NCI-H446 (cell line): Measurements from ENCODE around the gene PIEZO1.

Experiments
- DNase-seq, 2 experiments: peaks; one replicate each; lab custom pipeline; 2025; lab: John Stamatoyannopoulos, UW

PIEZO1 gene

DNA sequence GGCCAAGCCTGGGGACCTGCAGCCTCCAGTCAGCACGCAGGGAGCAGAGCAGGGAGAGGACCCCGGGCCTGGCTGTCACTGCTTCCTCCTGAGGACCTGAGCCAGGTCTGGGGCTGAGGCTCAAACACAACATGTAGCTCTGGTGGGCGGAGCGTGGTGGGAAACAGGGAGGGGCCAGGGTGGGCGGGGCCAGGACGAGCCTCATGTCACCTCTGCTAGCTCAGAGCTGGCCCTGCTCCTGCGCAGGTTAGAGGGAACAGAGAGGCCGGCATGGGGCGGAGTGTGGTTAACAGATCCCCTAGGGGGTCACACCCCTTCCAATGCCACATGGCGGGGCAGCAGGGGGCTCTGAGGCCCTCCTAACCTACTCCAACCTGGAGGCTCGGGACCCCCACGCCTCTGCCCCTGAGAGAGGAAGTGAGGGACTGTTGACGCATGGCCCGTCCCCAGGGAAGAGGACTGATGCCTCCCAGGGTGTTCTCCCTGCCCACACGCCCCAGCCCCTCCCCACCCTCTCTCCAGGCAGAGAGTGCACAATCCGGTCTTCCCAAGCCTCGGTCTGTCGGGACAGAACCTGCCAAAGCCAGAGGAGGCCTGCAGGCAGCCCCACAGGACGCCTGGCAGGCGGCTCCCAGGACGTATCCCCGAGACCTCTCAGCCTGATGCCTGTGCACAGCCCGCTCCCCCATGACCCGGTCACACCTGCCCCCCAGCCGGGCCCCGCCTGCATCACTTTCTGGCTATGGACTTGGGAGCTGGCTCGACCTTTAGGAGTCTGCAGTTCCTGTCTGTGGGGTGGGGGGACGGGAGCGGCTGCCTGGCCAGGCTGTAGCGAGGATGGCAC lies 15.2 kb downstream of the PIEZO1 start:
- peak in 1 of 2 experiments; percentile 39 for DNase-seq

DNA sequence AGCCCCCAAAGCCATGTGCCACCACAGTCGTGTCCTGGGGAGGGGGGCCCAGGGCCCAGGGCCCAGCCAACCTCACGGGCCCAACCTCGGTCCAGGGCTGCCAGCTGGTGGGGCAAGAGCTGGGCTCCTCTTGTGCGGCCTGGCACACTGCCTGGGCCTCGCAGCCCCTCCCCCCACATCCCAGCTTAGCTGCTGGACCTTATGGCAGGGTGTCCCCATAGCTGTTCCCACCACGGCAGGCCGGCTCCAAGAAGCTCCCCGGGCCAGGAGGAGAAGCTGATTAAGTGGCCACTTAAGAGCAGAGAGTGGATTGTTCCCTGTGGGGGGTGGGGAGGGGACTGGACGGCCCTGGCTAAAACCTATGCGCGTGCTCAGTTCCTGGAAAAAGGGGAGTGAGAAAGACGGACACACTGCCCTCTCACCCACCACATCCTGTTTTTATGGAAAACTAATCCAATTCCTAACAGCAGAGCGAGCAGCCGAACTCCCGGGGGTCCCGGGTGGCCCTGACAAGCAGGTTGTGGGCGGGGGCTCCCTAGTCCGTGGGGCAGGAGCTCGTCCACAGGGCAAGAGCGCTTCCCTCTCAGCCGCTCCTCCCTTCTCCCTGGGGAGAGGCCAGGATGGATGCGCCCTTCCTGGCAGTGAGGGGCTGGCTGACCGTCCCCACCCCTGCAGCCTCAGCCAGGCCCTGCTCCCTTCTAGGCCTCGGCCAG lies 16.8 kb downstream of the PIEZO1 start:
- DNase-seq = peak in 1 of 2 experiments; percentile 64

GRCh38 chr16:88767546-88768070 lies 17.4 kb downstream of the PIEZO1 start:
- no peak for DNase-seq

DNA sequence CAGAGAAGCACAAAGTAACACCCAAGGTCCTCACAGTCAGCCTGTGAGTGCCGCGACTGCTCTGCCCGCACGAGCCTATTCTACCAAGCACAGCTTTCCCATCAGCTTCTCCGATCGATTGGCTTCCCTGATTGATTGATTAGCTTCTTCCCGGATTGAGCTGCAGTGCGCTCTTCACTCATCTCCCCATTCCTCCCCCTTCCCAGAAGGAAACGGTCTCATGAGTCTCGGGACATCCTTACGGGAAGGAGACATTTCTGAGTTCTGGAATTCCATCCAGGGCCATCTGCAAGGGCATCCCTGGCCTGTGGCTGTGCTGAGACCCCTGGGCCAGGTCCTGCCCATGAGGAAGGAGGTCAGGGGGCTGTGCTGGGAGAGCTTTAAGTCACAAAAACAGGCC lies 18.0 kb downstream of the PIEZO1 start:
- DNase-seq = no peak

GRCh38 chr16:88764913-88765349 lies 20.1 kb downstream of the PIEZO1 start:
- DNase-seq = no peak

- no peak for DNase-seq
Measured at GRCh38 chr16:88764080-88764479, 20.9 kb downstream of the PIEZO1 start.

GRCh38 chr16:88763502-88764053 lies 21.4 kb downstream of the PIEZO1 start:
- no peak for DNase-seq

DNA sequence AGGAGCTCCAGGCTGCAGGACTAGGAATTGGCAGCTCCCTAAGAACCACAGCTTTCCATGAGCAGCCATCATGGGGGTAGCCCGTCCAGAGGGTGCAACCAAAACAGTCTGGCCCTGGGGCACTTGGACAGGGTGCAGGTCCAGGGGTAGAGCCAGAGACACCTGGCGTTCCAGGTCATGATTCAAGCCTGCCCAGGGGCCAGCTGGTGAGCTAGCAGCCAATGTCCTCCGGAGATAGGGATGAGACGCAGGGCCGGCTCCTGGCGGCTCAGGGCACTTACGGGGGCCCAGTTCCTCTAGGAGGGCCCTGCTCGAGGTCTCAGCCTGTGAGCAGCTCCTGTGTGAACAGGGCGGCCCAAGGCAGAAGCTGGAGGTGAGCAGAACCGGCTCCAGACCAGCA lies 22.1 kb downstream of the PIEZO1 start:
- no peak for DNase-seq

- no peak for DNase-seq
Measured at GRCh38 chr16:88762258-88762870, 22.7 kb downstream of the PIEZO1 start.

DNA sequence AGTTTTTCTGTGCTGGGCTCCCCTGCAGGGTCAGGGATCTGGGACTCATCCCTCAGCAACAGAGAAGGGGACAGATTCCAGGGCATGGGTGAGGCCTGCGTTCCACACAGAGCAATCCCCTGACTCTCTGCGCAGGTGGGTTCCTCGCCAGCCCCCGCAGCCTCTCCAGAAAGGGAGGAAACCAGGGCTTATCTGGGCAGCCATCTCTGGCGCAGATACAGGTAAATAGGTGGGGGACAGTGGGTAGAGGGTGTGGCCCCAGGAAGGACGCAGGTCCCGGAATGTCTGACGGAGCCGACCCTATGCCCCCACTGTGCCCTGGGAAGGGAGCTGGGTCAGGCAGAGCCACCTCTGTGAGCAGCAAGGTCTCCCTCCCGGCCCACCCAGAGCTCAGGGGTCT lies 23.2 kb downstream of the PIEZO1 start:
- no peak for DNase-seq

DNA sequence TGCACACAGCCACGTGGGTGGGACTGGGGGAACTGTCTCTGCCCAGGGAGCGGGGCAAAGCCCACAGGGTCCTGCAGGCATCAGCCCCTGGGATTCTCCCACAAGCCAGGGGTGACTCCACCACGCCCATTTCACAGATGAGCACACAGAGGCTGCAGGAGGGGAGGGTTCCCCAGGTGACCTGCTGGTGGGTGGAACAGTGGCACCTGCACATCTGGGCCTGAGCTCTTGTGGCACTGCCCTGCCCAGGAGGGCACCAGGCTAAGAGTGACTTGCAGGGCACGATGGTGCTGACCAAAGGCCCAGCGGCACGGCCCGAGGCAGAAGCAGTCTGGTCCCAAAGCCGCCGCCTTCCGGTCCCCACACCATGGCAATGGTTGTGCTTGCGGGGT lies 23.9 kb downstream of the PIEZO1 start:
- no peak for DNase-seq

GRCh38 chr16:88760424-88761142 lies 24.4 kb downstream of the PIEZO1 start:
- no peak for DNase-seq

DNA sequence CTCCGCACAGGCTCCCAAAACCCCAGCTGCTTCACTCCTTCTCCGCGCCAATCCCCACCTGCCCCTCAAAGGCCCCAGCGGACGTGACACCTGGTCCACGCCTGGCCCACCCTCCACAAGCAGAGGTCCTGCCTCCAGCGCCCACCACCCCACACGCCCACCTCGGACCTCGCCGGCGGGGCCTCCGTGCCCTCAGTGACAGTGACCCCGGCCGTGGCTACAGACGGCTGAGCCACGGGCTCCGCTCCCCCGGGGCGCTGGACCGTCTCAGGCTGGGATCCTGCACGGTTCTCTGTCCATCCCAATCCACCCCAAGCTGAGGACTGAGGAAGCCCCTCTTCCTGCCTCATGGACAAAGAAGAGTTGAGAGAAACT lies 25.1 kb downstream of the PIEZO1 start:
- no peak for DNase-seq

DNA sequence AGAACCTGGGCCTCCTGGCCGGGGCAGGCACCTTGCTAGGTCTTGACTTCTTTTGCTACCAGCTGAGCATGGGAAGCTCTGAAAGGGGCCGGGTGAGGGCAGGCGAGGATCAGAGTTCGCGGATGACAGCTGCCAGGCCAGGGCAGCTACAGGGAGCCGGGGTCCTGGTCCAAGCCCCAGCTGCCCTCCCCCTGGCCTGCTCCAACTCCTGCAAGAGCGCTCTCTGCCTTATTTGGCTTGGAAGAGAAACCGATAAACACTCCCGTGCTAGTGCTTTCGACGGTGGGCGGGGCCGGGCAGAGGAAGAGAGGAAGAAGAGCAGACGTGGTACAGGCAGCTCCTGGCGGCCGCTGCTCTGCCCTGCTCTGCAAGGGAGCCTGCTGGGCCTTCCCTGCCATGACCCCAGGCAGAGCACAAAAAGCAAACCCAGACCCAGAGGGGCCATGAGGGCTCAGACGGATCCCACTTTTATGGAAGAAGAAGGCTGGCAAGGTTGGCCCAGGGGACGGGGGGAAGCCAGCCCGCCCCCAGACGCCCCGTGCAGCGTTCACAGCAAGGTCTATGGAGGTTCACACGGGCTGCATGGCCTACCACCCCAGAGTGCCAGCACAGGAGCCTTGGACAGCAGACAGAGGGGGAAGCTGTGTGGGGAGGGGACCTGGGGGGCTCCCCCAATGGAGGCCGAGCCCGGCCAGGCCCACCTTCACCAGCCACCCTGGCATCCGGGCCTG lies 25.6 kb downstream of the PIEZO1 start:
- no peak for DNase-seq

DNA sequence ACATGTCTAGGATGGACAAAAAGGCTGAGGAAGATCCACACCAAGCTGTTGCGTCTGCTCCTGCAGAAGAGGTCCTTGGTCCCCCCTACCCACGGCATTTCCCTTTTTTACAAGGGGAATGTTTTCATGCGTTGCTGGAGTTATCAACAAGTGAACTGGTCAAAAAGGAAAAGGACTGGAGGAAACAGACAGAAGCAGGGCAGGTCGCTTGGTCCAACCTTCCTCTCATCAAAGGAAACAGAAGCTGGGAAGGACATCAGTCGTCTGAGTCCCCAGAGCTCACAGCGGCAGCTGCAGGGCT lies 26.1 kb downstream of the PIEZO1 start:
- no peak for DNase-seq

- no peak for DNase-seq
Measured at GRCh38 chr16:88758227-88758943, 26.6 kb downstream of the PIEZO1 start.

GRCh38 chr16:88755745-88756443 lies 29.1 kb downstream of the PIEZO1 start:
- no peak for DNase-seq

DNA sequence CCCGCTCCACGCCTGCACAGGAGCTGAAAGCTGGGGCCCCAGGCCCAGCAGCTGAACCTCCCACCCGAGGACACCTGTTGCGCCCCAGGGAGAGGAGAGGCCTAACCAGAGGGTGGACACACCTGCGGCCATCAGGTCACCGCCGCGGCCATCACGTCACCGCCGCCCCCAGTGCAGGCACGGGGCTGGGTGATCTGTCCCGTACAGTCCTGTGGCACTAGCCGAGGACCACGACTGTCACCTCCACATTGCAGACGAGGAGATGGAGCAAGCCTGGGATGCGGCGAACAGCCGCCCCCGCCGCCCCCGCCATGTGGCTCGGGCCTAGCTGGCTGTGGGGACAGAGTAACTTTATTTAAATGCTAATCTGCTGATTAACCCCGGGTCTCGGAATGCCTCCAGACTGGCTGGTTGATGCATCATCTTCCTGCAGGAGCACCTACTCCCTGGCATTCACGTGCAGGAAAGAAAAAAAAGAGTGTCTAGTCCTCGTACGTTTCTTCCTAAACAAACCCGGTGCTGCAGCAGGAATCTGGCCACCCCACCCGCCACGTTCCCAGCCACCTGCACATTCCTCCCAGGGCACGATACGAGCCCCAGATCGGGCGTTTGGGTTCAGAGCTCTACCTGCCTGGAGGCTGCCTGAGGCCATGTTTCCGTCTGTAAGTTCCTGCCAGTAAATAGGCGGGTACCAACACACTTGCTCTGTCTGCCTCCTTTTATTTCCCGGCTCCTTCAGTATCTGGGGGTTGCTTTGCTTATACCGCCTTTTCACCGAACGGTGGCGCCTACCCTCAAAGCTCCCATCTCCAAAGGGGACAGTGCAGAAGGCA lies 29.9 kb downstream of the PIEZO1 start:
- no peak for DNase-seq
